HFFc6 (cell line): ENCODE results near the gene TPMT. TPM values are rescaled to one million over a fixed set of nuclear protein-coding genes. Genes with fewer than 3 reads are reported as not detected.
"Not testable (repeated sequence)": the region's sequence is repeated elsewhere in the genome, so short reads cannot be mapped to it uniquely, and the experiment has no call there.

Experiments
- DNase-seq: peaks from one replicate; pipeline ENCODE4 v3.0.0-alpha.2; 2018
- H3K27ac Mint-ChIP-seq: 2 replicates; pipeline ENCODE4 v1.8.0; 2020; ENCODE audit warnings: mild to moderate bottlenecking, mixed read lengths
- H3K27me3 Mint-ChIP-seq: 2 replicates; pipeline ENCODE4 v1.8.0; 2021; ENCODE audit warnings: mild to moderate bottlenecking, moderate library complexity, mixed read lengths; ENCODE audit not compliant: insufficient read depth
- H3K36me3 Mint-ChIP-seq: 2 replicates; pipeline ENCODE4 v1.8.0; 2021; ENCODE audit warnings: low read depth, mixed read lengths
- H3K4me1 Mint-ChIP-seq: 2 replicates; pipeline ENCODE4 v1.8.0; 2020; ENCODE audit warnings: low read depth, mixed read lengths
- H3K4me3 Mint-ChIP-seq: 2 replicates; pipeline ENCODE4 v1.8.0; 2020; ENCODE audit warnings: mild to moderate bottlenecking, moderate library complexity, mixed read lengths
- H3K9me3 Mint-ChIP-seq: 2 replicates; pipeline ENCODE4 v1.8.0; 2020; ENCODE audit warnings: mild to moderate bottlenecking, mixed read lengths
- CTCF ChIP-seq: fragments of 200-600 bp; sonication (generic); IDR thresholded peaks from 2 replicates; pipeline ENCODE4 v1.5.0; 2021; ENCODE audit warnings: antibody characterized with exemption, mild to moderate bottlenecking
- total RNA-seq, 6 experiments: library from RNA; stranded (reverse); fragmentation: NEBNext Ultra II Directional; extraction: Animal tissue kit (Norgen Biotek cat#: 25700); gene quantifications; 2 replicates in 1 of 6; 3 replicates in 5 of 6; pipeline ENCODE4 v1.2.3, GENCODE V29; 2021

TPMT gene
- total RNA-seq, 6 experiments from 2014 or later, result 15.5 to 23.1 (median 21.2) TPM

GRCh38 chr6:18179770-18180356, 25.0 kb upstream of the TPMT start:
- TF ChIP-seq CTCF, result no peak
- no peak for DNase-seq
- Mint-ChIP-seq H3K27ac (no peak overlapping the region), H3K4me3 (no peak overlapping the region), H3K36me3 (peaks cover 20% of the 10 kb centered on the region), H3K9me3 (no peaks in the 10 kb centered on the region), H3K4me1 (no peaks in the 10 kb centered on the region), H3K27me3 (no peaks in the 10 kb centered on the region; the same call in 1 of the 2 replicates)

- TF ChIP-seq CTCF, result no peak
- Mint-ChIP-seq H3K27ac (no peak overlapping the region), H3K36me3 (peaks cover 24% of the 10 kb centered on the region), H3K4me1 (no peaks in the 10 kb centered on the region), H3K4me3 (no peak overlapping the region), H3K9me3 (no peaks in the 10 kb centered on the region), H3K27me3 (no peaks in the 10 kb centered on the region; the same call in 1 of the 2 replicates)
- DNase-seq, result no peak
Observed at GRCh38 chr6:18178960-18179615, 24.2 kb upstream of the TPMT start.

- H3K27ac Mint-ChIP-seq, result no peak overlapping the region
- H3K27me3 Mint-ChIP-seq, result no peaks in the 10 kb centered on the region; the same call in 1 of the 2 replicates
- peaks cover 24% of the 10 kb centered on the region for H3K36me3 Mint-ChIP-seq
- H3K4me1 Mint-ChIP-seq, result no peaks in the 10 kb centered on the region
- TF ChIP-seq CTCF, result no peak
- H3K4me3 Mint-ChIP-seq, result no peak overlapping the region
- no peak for DNase-seq
- H3K9me3 Mint-ChIP-seq, result no peaks in the 10 kb centered on the region
Observed at GRCh38 chr6:18177286-18177965, 22.5 kb upstream of the TPMT start.

- peaks cover 31% of the 10 kb centered on the region for H3K36me3 Mint-ChIP-seq
- H3K9me3 Mint-ChIP-seq, H3K27me3 Mint-ChIP-seq, H3K4me1 Mint-ChIP-seq, H3K4me3 Mint-ChIP-seq, DNase-seq, H3K27ac Mint-ChIP-seq: not testable (repeated sequence)
Observed at GRCh38 chr6:18176198-18176597, 21.3 kb upstream of the TPMT start.

- Mint-ChIP-seq H3K27me3 (no peaks in the 10 kb centered on the region; the same call in 1 of the 2 replicates), H3K9me3 (no peaks in the 10 kb centered on the region), H3K27ac (no peak overlapping the region), H3K4me3 (no peak overlapping the region), H3K36me3 (peaks cover 43% of the 10 kb centered on the region), H3K4me1 (no peaks in the 10 kb centered on the region)
- DNase-seq, result no peak
- no peak for TF ChIP-seq CTCF
Observed at GRCh38 chr6:18171871-18172270, 17.0 kb upstream of the TPMT start.

- no peaks in the 10 kb centered on the region for H3K27me3 Mint-ChIP-seq
- H3K4me1 Mint-ChIP-seq, result peaks cover 7% of the 10 kb centered on the region; the same call in 1 of the 2 replicates
- H3K9me3 Mint-ChIP-seq, result no peaks in the 10 kb centered on the region
- no peak for TF ChIP-seq CTCF
- H3K36me3 Mint-ChIP-seq, result peaks cover 19% of the 10 kb centered on the region
- DNase-seq, result no peak
- no peak overlapping the region for H3K27ac Mint-ChIP-seq
- no peak overlapping the region for H3K4me3 Mint-ChIP-seq
Observed at GRCh38 chr6:18168264-18168663, 13.4 kb upstream of the TPMT start.
